Stimulated activated CD8-positive, alpha-beta memory T cell treated with anti-CD3 and anti-CD28 coated beads, Interleukin-15, amount 100 ng/mL, for 24 hours (primary cell): Measurements from ENCODE around the gene SYNDIG1.
"Not testable (repeated sequence)": the region's sequence is repeated elsewhere in the genome, so short reads cannot be mapped to it uniquely, and the experiment has no call there.

Experiments
- DNase-seq: peaks from one replicate; pipeline ENCODE4 v3.0.0-alpha.2; 2020; ENCODE audit warnings: low read depth

The SYNDIG1 gene

DNA sequence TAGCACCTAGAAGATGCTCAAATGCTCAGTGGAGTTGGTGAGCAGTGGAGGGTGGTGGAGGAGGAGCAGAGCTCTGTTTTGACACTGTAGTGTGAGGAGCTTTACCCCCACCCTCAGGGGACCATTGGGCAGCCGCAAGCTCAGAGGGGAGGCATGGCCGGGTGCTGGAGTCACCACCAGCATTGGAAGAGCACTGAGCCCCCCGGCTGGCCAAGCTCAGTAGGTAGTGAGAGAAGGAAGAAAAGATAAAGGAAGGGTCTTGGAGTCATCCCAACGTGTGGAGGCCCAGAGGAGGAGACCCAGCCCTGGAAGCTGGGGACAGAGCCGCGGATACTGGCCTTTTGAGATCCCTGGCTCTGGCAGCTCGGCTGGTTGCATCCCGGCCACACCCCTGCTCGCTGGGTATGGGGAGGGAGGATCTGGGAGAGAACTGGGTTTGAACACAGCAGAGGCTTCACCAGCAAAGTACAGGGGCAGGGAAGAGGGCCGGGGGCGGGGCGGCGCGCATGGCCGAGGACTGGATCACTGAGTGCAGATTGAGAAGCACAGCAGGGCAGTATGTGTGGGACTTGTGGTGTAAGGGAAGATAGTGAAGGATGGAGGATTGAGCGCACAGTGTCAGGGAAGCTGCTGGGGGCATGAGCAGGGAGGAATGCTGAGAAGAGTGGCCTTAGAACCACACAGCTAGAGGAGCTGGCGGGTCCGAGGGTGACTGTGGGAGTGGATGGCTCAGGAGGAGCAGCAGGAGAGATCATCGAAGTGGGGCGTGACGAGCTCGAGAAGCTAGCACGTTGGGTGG is 24.4 kb downstream of the SYNDIG1 start:
- DNase-seq = no peak

DNA sequence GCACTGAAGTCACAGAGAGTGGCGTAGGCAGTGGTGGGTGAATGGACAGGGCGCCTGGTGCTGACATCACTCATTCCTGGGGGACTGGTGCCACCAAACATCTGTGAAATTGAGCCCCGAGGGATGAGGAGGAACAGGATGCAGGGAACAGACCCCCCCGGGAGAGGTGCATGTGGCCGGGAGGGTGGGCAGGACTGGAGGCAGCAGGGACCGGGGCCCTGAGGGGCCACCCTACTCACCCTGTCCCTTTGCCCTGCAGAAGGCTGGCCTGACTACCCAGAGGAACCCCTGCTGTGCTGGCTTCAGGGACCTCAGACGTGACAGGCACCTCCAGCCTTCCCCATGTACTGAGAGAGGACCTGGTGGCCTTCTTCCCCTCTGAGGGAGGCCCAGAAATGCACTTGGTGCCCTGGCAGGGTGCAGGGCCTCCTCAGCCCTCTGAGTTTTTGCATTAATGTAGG is 25.1 kb downstream of the SYNDIG1 start:
- no peak for DNase-seq

DNA sequence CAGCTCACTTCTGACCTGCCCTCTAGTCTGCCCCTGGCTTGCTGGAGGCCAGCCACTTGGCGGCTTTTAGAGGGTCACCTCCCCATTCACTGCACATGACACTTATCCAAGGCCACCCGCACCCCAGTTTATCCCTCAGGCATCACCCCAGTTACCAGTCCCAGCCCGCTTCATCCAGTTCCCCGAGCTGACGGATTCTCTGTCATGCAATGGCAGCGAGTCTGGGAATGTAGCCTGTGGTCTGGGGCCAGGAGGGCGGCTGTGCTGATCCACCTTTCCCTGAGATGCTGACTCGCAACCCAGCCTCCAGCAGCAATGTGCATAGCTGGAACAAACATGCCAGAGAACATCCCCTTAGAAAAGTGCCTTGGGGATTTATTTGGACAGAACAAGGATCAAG is 25.8 kb downstream of the SYNDIG1 start:
- DNase-seq = no peak

DNA sequence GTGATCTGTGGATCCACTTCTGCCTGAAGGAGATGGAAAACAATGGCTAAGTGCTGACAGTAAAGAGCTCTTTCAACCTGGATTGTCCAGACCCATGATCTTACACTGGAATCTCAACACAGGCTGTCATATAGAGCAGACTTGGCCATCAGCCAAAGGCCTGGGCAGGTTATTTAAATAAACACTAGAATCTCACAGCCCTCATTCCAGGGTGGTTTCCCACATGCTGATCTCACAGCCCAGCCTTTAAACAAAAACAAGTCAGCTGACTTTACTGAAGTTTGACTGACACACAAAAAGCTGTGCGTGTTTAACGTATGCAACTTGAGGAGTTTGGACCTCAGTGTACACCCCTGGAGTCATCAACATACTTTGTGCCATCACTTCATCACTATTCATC is 28.4 kb downstream of the SYNDIG1 start:
- no peak for DNase-seq

DNA sequence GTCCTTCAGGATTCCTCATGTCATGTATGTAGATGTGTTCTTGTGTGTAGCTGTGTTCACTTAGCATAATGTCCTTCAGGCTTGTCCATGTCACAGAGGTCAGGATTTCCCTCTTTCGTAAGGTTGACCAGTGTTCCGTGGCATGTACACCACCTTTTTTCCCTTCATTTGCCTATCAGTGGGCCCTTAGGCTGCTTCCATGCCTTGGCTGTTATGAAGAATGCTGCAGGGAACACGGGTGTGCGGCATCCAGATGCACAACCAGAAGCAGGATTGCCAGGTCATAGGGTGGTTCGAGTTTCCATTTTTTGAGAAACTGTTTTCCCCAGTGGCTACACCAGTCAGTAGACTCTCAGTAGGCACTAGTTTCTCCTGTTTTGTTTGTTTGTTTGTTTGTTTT is 29.2 kb downstream of the SYNDIG1 start:
- no peak for DNase-seq

DNA sequence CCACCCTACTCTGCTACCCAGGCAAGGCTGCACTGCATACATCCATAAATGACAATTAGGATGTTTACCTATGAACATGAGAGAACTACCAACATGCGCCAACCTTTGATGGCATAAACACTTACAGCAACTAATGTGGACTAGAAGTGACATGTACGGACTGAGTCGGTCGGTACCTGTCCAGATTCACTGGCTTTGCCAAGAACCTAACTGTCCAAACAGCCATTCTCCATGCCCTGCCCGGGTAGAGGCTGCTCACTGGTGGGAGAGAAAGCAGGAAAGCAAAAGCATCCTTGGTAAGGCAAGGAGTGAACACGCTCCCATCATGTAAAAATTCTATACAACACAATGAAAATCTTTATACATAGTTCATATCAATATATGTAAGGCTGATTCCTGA is 30.0 kb downstream of the SYNDIG1 start:
- DNase-seq = no peak

DNA sequence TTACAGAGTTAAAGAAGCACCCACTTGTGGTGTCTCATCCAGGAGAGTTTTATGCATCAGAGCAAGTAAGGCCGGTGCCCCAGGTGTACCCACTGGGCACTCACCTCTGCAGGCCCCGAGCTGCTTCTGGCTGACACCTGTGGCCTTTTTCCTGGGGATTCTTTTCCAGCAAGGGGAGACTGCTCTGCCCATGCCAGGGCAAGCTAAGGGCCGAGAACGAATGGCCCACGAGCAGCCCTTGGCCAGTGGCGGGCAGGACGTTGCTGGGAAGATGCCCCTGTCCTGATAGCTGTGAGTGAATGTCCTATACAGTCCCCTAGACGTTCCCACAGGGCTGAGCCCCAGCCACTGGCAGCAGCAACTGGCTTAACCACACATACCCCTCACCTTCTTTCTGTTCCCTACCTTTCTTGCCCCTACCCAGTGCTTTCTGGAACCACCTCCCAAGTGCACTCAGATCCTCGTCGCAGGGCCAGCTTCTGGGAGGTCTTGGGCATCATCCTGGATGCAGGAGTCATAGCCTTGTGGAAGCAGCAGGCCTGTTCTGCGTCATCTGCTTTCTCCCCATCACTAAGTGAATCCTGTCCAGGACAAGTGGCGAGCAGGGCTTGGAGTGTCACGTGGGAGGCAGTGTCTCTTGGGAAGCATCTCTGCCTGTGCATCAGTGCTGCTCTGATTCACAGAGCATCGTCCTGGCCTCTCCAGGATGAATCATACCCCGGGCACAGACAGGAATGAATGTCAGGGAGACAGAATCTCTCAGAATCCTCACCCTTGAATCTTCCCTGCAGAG is 32.5 kb downstream of the SYNDIG1 start:
- no peak for DNase-seq

DNA sequence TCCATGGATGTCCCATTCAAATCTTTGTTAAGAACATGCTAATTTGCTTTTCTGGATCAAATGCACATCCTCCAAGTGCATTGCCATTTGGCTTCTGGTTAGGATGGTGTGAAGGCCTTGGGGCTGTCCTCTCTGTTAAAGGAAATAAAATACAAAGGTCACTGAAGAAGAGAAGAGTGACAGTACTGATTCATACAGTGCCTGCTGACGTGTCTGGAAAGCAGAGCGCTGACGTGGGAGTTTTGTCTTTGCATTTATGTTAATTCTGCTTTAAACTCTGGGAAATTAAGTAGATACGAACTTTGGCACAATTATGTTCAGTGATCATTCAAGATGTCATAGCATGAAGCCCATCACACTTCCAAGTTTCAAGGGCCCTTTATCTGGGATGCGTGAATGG is 33.2 kb downstream of the SYNDIG1 start:
- no peak for DNase-seq

DNA sequence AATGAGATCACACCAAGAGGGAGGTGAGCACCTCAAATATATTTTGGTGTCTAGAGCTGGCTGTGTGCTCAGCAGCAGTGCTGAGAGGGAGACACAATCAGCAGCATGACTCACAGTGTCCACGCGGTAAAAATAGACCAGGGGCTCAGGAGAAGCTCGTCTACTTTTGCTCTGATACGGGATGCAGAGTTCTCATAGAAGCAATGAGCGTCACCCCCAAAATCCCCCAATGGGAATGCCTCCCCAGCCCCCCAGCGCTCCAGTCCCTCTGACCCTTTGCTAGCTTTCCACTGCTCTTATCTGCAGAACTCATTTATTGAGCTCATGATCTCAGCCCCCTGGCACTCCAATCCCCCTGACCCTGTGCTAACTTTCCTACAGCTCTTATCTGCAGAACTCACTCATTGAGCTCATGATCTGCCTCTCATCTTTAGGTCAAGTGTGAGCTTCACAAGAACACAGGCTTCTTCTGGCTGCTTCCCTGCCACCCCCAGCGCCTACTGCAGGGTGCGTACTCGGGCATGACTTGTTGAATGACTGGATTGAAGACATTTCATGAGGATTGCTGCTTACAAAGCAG is 34.0 kb downstream of the SYNDIG1 start:
- DNase-seq = no peak

DNA sequence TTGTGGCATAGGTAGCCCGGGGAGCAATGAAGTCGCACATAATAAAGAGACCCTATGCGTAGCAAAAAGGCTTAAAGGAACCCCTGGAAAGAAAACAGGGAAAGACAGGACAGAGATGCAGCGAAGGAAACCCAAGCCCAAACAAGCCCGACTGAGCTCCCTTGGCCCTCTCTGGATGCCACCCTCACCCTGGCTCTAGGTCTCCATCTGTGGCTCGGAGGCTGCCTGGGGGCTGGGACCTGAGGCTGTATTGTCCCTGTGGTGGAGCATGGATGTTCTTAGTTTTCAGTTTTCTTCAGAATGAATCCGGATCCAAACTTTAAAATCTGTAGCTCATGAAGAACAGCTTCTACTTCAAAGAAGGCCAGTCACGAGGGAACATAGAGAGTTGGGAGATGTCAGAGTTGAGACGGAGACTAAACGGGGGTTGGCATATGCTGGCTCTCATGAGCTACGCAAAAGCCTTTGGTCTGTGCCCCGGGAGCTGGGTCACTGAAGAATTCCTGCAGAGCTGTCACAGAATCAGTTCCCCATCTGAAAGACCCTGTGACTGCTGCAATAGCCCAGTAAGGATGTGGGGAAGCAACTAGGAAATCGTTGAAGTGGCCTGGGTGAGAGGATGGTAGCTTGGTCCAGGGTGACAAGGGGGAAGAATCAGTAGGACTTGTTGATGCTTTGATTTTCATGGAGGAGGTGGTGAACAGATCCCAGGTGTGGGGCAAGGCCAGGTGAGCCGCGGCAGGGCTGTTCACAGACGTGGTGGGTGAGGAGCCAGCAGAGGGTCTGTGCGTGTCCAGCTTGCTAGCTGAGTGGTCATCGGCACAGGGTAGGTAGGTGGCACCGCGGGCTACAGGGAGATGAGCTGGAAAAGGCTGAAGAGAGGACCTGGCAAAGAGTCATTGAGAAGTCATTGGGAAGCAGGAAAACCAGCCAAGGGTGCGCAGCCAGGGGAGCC is 35.2 kb downstream of the SYNDIG1 start:
- DNase-seq = no peak

DNA sequence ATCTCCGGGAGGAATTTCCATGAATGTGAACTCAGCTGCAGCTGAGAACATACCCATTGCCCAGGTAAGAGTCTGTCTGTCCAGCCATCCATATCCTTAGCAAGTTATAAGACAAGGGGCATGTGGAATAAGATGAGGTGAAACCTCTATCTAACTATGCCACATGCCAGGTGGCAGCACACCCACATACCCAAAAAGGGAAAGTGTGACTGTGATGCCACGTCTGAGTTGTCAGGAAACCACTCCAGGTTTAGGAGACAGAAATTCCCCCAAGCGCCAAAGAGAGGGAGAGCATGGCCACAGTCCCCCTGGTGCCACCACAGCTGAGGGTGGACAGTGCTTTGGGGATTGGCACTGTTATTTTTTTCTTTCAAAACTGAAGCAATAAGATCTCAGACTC is 36.7 kb downstream of the SYNDIG1 start:
- no peak for DNase-seq

DNA sequence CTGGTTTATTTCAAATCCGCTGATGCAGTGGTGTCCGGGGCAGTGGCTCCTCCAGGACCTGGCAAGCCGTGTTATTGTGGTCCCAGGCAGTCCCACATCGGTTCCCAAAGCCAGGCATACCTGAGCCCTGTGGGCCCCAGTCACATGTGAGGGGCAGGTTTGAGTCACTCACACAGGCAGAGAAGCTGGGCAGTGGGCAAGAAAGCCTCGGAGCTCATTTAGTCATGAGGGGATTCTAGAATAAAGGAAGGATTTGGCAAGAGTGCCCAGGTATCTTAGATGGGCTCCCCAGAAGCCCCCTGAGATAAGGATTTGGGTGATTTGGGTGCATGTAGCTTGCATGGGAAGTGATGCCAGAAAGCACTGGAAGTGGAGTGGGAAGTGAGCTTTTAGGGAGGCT is 37.3 kb downstream of the SYNDIG1 start:
- no peak for DNase-seq

DNA sequence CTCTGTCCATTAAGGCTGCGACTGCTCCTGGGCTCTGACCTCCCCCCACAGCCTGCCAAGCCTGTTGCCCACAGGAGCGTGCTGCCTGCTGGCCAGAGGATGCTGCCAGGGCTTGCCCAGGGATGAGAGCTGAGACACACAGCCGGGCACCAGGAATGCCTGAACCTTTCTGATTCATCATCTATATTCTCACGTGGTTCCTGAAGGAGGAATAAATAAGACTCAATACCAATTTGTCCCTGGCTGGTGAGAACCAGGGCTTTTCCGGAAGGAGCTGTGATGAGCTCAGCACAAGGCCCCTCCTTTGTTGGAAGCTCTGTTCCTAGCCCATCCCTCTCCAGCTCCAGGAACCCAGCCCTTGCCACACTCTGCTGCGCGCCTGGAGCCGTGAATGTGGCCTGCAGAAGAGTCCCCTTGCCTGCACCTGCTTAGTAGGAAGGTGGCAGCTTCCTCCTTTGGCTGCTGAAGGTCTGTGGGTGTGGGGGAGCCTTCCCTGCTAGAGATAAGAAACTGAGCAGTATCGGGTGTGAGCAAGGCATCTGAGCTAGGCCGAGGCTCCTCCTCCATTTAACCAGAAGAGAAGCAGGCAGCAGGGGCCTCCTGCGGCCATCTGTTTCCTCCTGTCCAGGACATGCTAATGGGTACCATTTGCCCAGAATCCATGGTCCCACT is 37.9 kb downstream of the SYNDIG1 start:
- DNase-seq = no peak

DNA sequence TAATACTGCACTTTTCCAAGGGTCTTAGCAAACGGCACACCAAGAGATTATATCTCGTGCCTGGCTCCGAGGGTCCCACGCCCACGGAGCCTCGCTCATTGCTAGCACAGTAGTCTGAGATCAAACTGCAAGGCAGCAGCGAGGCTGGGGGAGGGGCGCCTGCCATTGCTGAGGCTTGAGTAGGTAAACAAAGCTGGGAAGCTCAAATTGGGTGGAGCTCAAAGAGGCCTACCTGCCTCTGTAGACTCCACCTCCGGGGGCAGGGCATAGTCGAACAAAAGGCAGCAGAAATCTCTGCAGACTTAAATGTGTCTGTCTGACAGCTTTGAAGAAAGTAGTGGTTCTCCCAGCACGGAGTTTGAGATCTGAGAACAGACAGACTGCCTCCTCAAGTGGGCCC is 43.0 kb downstream of the SYNDIG1 start:
- not testable (repeated sequence) for DNase-seq

DNA sequence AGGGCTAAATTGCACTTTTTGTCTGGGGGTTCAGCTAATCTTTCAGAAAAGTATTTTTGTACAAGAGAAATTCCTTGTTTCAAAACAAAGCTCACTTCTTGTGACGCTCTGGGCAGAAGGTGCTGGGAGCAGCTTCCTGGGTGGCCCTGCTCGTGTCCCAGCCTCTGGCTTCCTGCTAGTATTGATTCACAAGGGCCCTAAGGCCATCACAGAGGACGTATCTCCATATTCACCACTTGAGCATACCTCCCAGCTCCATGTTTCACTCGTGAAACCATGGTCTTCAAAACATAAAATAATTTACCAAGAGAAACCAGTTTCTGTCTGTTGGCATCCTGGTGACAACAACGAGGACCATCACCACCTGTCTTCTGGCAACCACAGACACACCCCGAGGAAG is 49.1 kb downstream of the SYNDIG1 start:
- DNase-seq = no peak

DNA sequence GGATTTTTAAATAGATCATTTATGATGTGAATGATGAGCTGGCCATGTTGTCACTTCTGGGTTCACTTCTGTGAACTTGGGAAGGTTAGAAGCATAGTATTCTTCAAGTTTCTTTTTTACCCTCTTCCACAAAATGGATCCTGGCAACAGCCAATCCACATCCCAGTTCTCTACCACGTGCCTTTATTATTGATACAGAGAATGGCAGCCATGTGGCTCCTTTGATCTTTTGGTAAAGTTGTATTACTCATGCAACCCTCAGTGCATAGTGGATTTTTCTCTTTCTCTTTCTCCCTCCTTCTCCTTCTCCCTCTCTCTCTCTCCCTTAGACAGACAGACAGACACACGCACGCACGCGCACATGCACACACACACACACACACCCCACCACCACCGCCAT is 50.0 kb downstream of the SYNDIG1 start:
- no peak for DNase-seq

DNA sequence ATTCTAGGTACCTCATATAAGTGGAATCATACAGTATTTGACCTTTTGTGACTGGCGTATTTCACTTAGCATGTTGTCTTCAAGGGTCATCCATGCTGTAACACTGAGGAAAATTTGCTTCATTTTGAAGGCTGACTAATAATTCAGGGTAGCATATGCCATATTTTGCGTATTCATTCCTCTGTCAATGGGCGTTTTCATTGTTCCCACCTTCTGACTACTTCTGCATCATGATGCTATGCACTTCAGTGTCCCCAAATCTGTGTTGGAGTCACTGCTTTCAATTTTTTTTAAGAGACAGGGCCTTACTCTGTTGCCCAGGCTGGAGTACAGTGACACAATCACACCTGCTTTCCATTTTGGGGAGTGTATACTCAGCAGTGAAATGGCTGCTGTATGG is 51.6 kb downstream of the SYNDIG1 start:
- no peak for DNase-seq

DNA sequence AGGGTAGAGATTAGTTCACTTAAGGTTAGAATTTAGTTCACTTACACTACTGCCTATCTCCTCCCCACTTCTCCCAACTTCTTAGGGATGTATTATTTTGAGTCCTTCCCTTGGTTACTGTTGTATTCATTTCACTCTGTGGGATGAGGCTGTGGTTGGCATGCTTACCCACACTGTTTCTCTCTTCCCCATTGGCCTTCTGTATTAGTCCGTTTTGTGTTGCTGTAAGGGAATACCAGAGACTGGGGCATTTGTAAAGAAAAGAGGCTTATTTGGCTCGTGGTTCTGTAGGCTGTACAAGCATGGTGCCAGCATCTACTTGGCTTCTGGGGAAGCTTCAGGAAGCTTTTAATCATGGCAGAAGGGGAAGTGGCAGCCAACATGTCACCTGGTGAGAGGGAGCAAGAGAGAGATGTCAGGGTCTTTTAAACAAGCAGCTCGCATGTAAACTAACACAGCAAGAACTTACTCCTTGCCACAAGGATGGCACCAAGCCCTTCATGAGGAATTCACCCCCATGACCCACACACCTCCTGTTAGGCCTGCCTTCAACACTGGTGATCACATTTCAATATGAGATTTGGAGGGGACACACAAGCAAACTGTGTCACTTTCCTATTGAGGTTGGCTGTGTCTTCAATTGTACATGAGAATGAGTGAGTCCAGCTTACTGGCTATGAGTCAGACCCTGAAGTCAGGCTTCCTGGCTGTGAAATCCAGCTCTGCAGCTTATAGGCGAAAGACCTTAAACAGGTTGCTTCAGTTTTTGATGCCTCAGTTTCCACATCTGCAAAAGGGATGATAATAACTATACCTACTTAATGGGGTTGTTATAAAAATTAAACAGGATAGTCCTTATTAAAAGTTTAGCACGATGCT is 53.3 kb downstream of the SYNDIG1 start:
- no peak for DNase-seq

DNA sequence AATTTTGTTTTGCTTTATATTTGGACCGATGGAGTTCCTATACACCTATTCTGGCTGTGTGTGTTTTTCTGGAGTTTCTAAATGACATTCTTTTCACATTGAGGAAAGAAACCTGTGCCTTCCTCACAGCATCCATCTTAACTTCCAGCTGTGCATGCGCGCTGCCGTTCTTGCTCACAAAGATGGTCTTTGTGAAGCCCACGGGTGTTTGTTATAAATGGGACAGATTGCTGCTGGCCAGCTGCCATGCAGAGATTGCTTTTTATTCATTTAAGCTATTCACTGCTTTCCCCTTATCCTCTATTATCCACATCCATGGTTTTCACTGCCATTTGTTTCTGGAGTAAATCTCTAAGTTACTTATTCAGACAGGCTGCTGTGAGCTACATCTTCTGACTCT is 54.2 kb downstream of the SYNDIG1 start:
- DNase-seq = no peak

DNA sequence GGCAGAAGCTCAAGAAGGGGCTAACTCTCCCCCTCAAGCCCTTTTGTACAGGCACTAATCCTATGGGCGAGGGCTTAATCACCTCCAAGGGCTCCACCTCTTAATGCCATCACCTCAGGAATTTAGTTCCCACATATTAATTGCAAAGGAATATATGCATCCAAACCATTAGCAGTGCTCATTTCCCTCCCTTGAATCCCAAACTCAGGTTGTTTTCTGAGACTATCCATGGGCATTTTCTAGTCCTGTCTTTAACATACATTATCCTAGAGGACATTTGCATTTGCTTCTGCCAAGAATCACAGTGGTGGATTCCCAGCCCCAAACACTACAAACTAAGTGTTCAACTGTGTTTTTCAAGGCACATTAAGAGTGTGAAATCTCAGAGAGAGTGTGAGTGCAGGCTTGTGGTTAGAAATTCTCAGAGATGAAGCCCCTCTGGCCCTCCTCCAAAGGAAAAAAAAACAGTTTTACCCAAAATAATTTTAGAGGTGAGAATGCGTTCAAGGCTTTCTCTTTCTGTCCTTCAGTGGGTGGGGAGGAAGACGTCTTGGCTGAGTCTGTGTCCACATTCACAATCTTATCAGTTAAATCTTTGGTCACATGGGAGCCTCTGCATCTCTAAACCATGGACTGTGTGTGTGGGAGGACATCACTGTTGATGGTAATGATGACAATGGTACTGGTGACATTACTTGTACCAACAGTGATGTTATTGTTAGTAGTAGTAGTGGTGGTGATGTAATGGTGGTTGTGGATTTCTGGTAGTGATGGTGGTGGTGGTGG is 59.3 kb downstream of the SYNDIG1 start:
- no peak for DNase-seq
